GM10248 (cell line): ENCODE results near the gene MGME1.

ENCODE experiments used
- CTCF ChIA-PET: fragments of 300-600 bp; sonication (Branson Sonifier 250); formaldehyde crosslinking; extraction: SDS; loops from one replicate; lab custom pipeline; 2021; ENCODE audit warnings: antibody characterized with exemption; lab: Yijun Ruan, JAX
- POLR2A ChIA-PET: fragments of 350-650 bp; sonication (Branson Sonifier 250); formaldehyde crosslinking; extraction: SDS; loops from one replicate; lab custom pipeline; 2020; ENCODE audit warnings: antibody characterized with exemption; lab: Yijun Ruan, JAX
- DNase-seq: peaks from one replicate; pipeline ENCODE4 v3.0.0; 2012; ENCODE audit errors: extremely low spot score
- CTCF ChIP-seq: IDR thresholded peaks from 2 replicates; pipeline ENCODE4 v1.5.1; 2012; ENCODE audit warnings: mild to moderate bottlenecking, low read depth; ENCODE audit errors: extremely low read depth, missing control alignments, control extremely low read depth

The MGME1 gene

GRCh38 chr20:17992847-17993513, 24.2 kb downstream of the MGME1 start:
- no peak for TF ChIP-seq CTCF
- CTCF ChIA-PET = interaction anchor here (1.1 to 1.8 kb wide), 4 partner anchors 11 to 488 kb away, joined by 3 to 6 read pairs (median 4); no protein-coding TSS in a partner anchor
- POLR2A ChIA-PET = interaction anchor here (0.7 kb wide), 1 partner anchor 349 kb away, joined by 7 read pairs; no protein-coding TSS in a partner anchor
- DNase-seq = no peak

GRCh38 chr20:17993546-17993945, 24.7 kb downstream of the MGME1 start:
- DNase-seq = no peak
- ChIA-PET POLR2A (no interaction called here), CTCF (interaction anchor here (1.1 to 1.8 kb wide), 5 partner anchors 11 to 488 kb away, joined by 3 to 6 read pairs (median 3); no protein-coding TSS in a partner anchor)
- TF ChIP-seq CTCF = no peak

- peak; percentile 58 for DNase-seq
- peak; percentile 91 for TF ChIP-seq CTCF
- POLR2A ChIA-PET = interaction anchor here (1.2 kb wide), 1 partner anchor 315 kb away, joined by 4 read pairs; no protein-coding TSS in a partner anchor
- CTCF ChIA-PET = interaction anchor here (0.7 to 2.8 kb wide), 28 partner anchors 9 to 491 kb away, joined by 3 to 21 read pairs (median 5); partner anchors contain the start of gene RRBP1
These were observed 27.4 kb downstream of the MGME1 start for GRCh38 chr20:17995967-17996819.

- ChIA-PET POLR2A (no interaction called here), CTCF (interaction anchor here (0.9 to 1.7 kb wide), 8 partner anchors 11 to 494 kb away, joined by 3 to 11 read pairs (median 4); partner anchors contain the start of genes DSTN and RRBP1)
- TF ChIP-seq CTCF = no peak
These were observed 29.6 kb downstream of the MGME1 start for GRCh38 chr20:17998446-17998845.

GRCh38 chr20:17999566-17999965, 30.7 kb downstream of the MGME1 start:
- no peak for TF ChIP-seq CTCF
- ChIA-PET POLR2A (no interaction called here), CTCF (interaction anchor here (1.3 to 1.7 kb wide), 5 partner anchors 15 to 495 kb away, joined by 3 to 11 read pairs (median 5); partner anchors contain the start of gene RRBP1)
- no peak for DNase-seq

More at GRCh38 chr20:17998446-17998845, 29.6 kb downstream of the MGME1 start:
- no peak for DNase-seq
